ENCODE results near the gene VRK1.

Gene VRK1

DNA sequence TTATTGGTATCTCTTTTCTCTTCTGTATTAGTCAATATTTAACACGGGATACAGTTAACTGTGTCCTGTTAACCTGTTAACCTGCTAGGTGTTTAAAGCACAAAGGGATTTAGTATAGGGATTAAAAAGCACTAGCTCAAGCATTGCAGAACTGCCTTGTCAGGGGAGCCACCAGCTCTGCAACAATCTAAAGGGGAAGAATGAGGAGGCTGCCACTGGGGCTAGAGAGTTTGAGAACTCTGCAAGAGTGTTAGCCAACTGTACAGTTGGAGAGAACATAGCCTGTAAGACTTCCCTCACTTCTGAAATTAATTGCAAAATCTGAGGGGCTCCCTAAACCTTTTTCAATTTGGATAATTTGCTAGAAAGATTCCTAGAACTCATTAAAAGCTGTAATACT lies 6.5 kb upstream of the VRK1 start:
- DNase-seq (ENCODE audit: low read depth, low spot score): no peak

DNA sequence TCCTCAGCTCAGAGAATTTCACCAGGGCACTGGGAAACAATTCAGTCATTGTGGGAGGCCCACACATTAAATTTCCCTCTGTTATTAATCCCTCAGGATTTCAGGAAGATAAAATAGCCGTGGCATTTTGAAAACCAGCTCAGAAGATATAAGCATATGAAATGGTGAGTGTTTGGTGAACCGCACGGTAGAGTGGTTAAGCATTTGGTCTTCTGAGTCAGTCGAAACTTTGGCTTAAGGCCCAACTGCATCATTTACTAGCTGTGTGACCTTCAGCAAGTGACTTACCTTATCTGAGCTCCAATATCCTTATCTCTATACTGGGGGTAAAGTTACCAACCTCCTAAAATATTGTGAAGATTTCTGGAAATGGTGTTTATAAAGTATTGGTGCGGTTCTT lies 5.2 kb upstream of the VRK1 start:
- no peak for DNase-seq (ENCODE audit: low read depth, low spot score)

DNA sequence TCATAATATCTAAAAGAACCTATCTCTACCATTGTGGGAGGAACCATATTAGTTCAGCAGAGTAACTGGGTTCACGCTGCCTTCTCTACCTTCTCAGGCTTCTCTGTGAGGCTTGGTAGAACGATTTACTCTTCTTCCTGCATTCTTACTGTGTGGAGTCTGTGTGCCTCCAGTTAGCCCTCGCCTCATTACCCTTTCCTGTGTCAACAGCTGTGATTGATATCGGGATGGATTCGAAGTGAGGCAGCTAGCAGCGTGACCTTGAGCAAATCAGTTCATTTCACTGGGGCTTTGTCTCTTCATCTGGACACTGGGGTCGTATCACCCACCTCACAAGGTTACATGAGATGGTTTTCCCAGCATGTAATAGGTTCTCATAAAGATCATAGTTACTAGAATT lies 4.6 kb upstream of the VRK1 start:
- DNase-seq (ENCODE audit: low read depth, low spot score): no peak

DNA sequence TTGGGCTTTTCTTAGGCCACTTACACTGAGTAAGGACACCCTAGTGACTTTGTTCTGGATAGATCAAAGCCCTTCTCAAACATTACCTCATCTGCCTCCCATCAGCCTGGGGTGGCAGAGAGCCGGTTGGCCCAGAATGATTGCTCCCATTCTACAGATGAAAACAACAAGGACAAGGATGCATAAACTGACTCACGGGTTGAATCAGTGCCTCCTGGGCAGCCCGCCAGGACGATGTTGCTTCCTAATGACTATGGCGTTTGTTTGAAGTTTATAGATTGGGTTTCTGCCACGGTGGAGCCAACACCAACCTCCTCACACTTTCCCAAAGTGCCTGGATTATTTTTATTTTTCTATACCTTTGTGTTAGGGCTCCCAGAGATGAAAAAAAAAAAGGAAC lies 3.6 kb upstream of the VRK1 start:
- no peak for DNase-seq (ENCODE audit: low read depth, low spot score)

DNA sequence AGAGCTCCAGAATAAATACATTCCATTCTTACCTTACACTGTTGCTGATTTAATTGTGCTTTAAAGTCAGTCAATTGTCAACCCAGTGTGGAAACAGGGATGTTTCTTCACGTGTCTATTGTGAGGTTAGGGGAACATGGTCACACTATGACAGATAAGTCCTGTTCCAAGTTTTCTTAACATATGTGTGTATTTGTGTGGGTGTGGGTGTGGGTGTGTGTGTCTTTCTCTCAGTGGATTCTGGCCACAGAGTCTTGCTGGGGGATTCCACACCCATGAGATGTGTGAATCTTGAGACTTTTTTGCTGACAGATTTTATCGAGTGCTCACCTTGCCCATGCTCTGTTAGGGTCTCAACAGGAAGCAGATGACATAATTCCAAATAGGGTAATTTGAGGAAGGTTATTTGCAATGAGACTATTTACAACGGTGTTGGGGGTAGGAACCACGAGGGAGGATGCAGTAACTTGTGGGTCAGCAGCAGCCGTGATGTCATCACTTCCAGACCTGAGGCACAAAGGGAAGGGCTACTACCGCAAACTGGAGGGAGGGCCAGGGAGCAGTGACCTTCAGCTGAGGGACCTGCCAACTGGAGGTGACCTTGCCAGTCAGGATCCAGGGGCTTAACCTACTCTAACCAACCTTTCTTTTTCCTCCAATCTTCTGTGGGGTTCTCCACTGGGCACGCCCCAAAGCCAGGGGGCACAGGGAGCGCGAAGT lies 1.9 kb upstream of the VRK1 start:
- DNase-seq (ENCODE audit: low read depth, low spot score): no peak

DNA sequence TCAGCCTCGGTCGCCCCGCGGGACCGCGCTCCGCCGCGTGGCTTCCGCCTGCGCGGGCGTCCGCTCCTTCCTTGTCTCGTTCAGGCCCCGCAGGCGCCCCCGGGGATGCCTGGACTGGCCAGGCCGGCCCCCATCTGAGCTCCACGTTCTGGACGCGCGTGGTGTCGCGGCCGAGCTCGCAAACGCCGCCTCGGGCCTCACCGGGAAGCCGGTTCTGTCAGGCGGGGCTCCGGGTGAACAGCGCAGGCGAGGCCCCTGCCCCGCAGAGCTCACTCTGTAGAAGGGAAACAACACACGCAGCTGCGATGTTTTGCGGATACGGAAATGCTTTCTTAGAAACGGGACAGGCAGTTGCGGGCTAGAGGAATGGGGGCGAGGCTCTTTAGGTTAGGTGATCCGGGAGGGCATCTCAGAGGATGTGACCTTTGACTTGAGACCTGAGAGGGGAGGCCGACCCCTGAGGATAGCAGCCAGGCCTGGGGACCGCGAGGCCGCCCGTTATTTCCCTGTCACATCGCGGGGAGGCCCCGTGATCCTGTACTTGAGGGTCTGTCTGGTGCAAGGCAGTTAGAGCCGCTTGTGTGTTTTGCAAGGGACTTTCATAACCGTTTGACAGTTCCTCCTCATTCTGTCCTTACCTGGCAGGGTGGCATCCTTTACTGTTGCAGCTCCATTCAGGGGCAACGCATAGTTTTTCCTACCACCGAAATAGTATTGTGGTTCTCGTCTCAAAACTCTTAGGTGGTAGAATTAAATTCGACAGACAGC lies 584 bp downstream of the VRK1 start:
- no peak for DNase-seq (ENCODE audit: low read depth, low spot score)

DNA sequence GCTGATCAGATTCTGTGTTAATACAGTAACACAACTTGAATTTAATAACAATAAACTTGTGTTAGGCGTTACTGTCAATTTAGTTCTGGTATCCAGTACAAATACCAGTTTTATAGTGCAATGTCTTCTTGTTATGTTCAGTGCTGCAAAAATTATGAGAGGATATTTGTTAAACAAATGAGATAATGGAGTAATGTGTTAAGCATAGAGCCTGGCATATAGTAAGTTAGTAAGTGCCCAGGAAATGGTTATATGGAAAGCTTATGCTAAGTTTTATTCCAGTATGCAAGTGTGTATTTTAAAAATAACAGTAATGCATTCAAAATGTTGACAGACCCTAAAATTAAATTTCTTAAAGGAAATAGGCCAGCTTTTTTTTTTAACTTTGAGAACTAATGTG lies 1.8 kb downstream of the VRK1 start:
- DNase-seq (ENCODE audit: low read depth, low spot score): no peak

DNA sequence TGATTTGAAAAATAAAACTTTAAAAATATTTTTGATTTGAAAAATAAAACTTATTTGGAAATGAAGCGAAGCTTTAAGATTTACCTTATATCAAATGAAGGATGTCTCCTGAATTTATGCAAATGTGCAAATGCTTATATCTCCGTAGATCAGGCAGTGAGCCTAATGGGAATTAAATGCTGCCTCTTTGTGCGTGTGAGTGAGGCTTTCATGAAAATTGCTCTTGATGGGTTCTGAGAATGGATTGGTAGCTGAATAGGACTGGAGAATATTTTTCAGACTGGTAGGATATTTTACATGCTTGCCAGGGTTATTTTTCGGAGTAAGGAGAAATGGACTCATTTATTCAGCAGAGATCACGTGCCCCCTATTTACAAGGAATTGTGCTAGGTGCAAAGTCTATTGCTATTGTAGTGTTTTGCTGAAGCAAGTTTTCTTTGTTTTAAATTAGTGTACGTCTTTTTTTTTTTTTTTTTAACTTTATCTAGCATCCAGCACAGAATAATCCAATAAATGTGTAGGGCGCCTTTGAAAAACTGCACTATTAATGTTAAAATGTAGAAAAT lies 2.4 kb downstream of the VRK1 start:
- DNase-seq (ENCODE audit: low read depth, low spot score): no peak

DNA sequence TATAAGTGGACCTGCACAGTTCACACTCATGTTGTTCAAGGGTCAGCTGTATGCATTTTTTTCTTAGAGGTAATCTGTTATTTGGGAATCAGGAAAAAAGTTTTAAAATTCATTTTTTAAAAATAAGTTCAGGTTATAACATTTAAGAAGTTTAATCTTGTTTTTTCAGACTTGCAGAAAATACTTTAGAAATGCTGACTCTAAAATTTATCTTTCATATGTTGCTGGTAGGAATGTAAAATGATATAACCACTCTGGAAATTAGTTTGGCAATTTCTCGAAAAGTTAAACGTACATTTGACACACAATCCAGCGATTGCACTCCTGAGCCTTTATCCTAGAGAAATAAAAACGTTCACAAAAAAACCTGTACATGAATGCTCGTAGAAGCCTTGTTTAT lies 4.7 kb downstream of the VRK1 start:
- no peak for DNase-seq (ENCODE audit: low read depth, low spot score)

DNA sequence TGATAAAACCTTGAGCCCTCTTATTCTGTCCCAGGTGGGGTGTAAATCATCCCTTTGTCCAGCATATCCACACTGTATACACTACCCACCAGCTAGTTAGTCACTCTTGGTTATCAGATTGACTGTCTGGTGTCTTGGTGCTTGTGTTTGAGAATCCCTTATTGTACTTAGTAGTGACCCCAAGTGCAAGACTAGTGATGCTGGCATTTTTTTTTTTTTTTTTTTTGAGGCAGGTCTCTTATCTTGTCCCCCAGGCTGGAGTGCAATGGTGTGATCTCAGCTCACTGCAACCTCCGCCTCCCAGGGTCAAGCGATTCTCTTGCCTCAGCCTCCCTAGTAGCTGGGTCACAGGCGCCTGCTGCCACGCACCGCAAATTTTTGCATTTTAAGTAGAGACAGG lies 5.8 kb downstream of the VRK1 start:
- DNase-seq (ENCODE audit: low read depth, low spot score): no peak

DNA sequence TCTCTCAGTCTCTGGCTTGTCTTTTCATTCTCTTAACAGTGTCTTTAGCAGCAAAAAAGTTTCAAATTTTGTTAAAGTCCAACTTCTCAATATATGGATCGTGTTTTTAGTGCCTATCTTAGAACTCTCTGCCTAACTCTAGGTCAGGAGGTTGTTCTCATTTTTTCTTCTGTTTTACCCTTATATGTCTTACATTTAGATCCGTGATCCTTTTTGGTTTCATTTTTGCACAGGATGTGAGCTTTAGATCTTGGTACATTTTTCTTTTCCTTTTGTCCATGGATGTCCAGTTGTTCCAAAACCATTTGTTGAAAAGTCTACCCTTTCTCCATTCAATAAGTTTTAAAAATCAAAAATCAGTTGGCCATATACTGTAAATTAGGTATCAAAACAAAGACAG lies 6.8 kb downstream of the VRK1 start:
- no peak for DNase-seq (ENCODE audit: low read depth, low spot score)

DNA sequence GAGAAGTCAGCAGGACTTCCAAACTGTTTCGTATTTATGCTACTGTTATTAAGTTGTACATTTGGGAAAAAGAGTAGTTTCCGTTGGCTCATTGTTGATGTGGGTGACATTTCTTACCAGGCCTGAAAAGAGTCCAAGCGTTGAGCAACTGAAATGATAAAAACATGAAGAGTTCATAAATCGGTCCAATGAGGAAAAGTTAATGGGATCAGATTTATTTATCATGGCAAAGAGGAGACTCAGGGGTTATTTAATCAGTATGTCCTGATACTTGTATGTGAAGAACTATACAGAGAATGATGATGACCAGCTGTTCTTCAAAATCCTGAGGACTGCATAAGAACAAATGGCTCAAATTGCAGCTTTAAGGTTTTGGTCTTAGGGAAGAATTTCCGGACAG lies 7.7 kb downstream of the VRK1 start:
- DNase-seq (ENCODE audit: low read depth, low spot score): no peak

DNA sequence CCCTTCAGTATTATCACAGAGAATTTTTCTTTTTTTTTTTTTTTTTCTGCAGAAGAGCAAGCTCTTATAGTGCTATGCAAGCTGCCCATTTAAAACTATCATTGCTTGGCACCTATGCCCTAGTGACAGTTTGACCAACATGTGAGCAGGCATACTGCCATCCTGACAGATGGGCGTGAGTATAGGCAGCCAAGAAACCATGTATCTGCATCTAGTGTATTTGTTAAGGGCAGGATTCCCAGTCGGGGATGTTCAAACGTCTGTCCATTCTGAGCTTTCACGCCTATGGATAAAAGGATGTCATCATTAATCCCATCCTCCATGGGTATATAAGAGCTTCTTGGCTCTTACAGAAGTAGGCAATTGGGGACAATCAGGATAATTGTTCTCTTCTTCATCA lies 8.8 kb downstream of the VRK1 start:
- no peak for DNase-seq (ENCODE audit: low read depth, low spot score)

DNA sequence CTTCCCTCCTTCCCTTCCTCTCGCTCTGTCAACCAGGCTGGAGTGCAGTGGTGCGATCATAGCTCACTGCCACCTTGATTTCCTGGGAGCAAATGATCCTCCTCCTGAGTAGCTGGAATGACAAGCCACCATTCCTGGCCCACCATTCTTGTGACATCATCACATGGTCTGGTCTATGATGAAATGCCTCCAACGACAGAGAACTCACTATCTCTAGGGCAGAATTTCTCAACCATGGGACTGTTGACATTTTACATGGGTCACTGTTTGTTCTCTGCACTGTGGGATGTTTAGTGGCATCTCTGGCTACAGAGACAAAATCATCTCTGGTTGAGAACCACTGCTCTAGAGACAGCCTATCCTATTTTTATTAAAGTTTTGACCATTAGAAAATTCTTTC lies 9.7 kb downstream of the VRK1 start:
- no peak for DNase-seq (ENCODE audit: low read depth, low spot score)

DNA sequence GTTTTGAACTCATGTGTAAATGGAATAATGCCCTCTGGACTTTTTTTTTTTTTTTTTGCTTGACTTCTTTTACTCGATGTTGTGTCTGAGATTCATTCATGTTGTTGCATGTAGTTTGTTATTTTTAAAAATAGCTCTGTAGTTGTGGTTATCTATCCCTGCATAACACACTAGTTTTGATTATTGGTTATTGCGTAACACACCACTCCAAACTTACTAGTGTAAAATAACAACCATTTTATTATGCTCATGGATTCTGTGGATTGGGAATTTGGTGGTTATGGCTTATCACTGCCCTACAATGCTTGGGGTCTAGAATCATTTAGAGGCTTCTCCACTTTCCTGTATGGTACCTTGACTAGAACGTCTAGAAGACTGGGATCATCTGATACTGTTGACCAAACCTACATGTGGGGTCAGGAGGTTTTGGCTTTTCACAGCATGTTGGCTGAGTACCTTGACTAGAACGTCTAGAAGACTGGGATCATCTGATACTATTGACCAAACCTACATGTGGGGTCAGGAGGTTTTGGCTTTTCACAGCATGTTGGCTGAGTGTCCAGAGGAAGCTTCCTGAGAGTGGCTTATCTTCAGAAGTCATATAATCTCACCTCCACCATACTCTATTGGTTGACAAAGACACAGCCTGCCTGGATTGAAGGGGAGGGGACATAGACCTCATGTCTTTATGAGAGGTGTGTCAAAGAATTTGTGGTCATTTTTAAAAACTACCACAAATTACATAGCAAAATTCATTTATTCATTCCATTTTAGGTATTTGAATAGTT lies 11.6 kb downstream of the VRK1 start:
- DNase-seq (ENCODE audit: low read depth, low spot score): no peak

DNA sequence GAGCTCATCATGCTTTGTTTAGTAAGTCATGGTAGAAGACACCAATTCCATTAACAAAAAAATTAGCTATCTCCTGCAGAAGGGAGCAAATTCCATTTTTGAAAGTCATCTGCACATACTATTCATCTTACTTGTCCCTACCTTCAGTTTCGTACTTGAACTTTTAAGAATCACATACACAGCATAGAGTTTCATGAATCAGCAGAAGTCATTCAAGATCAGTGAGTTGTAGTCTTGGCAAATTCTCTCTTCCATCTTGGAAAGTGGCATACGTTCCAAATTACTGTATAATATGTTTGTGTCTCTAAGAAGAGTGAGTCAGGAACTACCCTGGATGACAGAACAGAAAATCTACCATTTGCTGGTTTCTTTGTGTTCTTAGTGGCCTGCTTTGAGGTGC lies 14.1 kb downstream of the VRK1 start:
- no peak for DNase-seq (ENCODE audit: low read depth, low spot score)

DNA sequence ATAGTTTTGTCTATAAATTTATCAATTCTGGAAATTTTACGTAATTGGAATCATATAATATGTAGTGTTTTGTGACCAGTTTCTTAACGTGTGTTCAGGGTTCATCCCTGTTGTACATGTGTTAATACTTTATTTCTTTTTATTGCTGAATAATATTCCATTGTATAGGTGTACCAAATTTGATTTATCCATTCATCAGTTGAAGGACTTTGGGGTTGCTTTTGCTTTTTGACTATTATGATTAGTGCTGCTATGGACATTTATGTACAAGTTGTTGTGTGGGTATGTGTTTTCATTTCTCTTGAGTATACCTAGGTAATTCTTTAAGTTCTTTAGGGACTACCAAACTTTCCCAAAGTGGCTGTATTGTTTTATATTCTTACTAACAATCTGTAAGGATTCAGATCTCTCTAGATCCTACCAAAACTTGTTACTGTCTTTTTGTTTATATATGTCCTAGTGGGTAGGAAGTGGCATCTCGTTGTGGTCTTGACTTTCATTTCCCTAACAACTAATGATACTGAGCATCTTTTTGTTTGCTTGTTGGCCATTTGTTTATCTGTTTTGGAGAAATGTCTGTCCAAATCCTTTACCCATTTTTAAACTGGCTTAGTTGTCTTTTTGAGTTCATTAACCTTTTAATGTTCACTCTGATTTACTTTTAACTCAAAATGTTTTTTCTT lies 14.9 kb downstream of the VRK1 start:
- DNase-seq (ENCODE audit: low read depth, low spot score): no peak

DNA sequence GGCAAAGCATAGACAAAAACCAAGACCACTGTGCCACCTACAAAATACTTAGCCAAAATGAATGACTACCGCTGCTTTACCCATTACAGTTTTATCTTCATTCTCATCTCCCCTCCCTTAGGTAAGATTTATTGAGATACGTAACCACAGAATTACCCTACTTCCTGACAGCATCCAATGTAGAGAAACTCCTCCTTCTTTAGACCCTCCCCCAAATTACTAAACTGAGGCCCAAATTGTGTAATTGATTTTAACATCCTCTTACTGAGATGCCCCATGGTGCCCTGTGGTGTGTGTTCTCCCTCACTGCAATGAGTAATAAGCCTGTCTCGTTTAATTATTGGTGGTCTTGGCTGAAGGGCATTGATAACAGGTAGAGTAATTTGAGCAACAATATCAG lies 19.1 kb downstream of the VRK1 start:
- no peak for DNase-seq (ENCODE audit: low read depth, low spot score)

DNA sequence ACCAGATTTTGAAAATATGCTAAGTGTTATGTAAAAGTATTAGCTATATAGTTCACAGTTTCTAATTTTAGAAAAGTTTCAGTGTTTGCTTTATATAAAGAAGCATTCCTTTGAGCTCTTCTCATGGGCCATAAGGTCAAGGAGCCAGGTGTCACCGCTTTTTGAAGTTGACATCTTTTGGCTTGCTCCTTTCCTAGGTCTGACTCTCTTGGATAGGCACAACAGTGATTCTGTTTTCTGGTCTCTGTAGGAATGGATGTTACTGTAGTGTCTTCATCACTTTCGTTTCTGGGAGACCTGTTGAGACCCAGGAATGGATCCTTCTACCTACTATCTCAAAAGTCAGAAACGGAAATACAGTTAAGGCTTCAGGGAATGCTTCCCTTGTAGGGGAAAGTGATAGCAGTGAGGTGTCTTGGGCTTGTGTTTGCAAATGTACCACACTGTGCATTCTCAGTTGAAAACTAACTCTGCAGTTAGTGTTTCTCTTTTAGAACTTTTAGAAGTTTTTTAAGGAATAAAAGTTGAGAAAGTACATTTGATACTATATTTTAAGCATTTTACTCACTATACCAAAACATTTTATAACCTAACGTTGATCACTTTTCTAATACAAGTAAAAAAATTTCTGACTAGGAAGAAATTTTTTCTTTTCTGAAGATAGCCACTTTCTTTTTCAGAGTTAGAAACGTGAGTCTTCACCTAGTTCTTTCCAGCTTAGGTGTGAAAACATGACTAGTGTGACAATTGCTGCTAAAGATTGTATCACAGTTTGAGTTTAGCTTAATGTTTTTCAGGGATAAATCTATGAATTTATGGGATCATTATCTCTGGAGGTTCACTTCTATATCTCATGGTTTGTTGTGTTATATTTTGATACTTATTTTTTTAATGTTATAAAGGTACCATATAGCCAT lies 20.8 kb downstream of the VRK1 start:
- DNase-seq (ENCODE audit: low read depth, low spot score): no peak

DNA sequence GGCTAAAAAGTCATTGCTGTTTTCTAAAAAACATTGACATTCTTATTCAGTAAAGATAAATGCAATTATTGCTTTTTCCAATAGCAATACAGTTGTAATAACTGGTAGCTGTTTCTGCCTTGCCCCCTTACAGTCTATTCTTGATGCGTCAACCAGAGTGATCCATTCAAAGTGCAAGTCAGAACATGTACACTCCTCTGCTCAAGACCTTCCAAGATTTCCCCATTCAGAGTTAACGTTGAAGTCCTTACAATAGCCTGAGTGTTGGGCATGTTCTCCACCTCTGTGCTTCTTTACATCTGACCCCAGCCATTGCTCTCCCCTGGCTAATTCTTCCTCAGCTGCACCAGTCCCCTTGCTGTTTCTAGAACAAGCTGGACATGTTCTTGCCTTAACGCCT lies 24.3 kb downstream of the VRK1 start:
- no peak for DNase-seq (ENCODE audit: low read depth, low spot score)

DNA sequence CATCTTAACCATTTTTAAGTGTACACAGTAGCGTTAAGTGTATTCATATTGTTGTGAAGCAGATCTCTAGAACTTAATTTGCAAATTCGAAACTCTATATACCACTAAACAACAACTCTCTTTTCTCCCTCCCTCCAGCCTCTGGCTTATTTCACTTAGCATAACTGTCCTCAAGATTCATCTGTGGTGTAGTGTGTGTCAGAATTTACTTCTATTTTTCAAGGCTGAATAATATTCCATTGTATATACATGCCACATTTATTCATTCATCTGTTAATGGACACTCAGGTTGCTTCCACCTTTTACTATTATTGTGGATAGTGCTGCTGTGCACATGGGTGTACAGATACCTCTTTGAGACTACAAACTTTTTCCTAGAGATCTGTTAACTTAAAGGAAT lies 26.5 kb downstream of the VRK1 start:
- no peak for DNase-seq (ENCODE audit: low read depth, low spot score)

Measured in activated naive CD8-positive, alpha-beta T cell treated with anti-CD3 and anti-CD28 coated beads, Interleukin-2, amount 50 U/mL, for 16 hours (primary cell).